Breast epithelium (tissue), 3 donors: ENCODE data around the gene ADAMTS19.

Source experiments
- CTCF ChIP-seq, 3 donors: fragments of 450-650 bp; IDR thresholded peaks; one replicate each; pipeline ENCODE4 v1.5.1; 2016 to 2017; ENCODE audit warnings: antibody characterized with exemption in 3 of 3, mild to moderate bottlenecking in 3 of 3, moderate library complexity in 3 of 3
- POLR2A ChIP-seq: fragments of 450-650 bp; IDR thresholded peaks from one replicate; pipeline ENCODE4 v1.6.1; 2016; ENCODE audit warnings: antibody characterized with exemption, mild to moderate bottlenecking, moderate library complexity
- POLR2AphosphoS5 ChIP-seq, 3 donors: sonication (generic); formaldehyde crosslinking; IDR thresholded peaks; one replicate each; pipeline ENCODE4 v1.6.1; 2017; ENCODE audit warnings: antibody characterized with exemption in 3 of 3

- TF ChIP-seq POLR2AphosphoS5 (IDR thresholded peaks at IDR 0.05) (no peak), CTCF (IDR thresholded peaks at IDR 0.05) (no peak), POLR2A (no peak)
Observed at GRCh38 chr5:129425031-129425430, 35.1 kb upstream of the ADAMTS19 start.
